ENCODE results near the gene PRICKLE3. TPM values are rescaled to one million over a fixed set of nuclear protein-coding genes. Genes with fewer than 3 reads are reported as not detected.

The PRICKLE3 gene
- total RNA-seq, 4 donors from 2014 or later = 6.2 to 15.9 (median 9.6) TPM

DNA sequence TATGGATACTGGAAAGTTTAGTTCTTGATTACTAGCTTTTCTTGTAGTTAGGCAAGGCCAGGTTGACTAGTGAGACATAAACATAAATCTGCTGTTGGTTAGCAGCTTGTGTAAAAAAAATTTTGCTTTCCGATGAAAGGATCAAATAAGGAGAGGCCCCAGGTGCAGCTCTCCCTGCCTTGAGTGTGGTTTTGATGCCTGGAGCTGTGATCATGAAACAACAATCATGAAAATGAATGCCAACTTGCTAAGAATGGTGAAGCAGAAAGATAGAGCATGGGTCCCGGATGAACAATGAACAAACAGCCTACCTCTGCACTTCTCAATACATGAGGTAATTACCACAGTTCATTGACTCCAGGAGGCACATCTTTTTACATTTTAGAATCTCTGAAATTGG, 28.2 kb upstream of the PRICKLE3 start:
- ATAC-seq = no peak
- 70 to 84% methylated on average over 2 of the region's 2 CpGs for WGBS, 2 donors (ENCODE audit: low coverage in 1 of 2)
- Histone ChIP-seq H3K27me3 (peaks cover 8% of the 10 kb centered on the region), H3K4me3 (no peak overlapping the region), H3K27ac (no peak overlapping the region), H3K36me3 (no peaks in the 10 kb centered on the region), H3K9me3 (no peaks in the 10 kb centered on the region), H3K4me1 (no peaks in the 10 kb centered on the region)
- TF ChIP-seq POLR2A (IDR thresholded peaks at IDR 0.05) (no peak), POLR2AphosphoS5 (IDR thresholded peaks at IDR 0.05) (no peak), EP300 (IDR thresholded peaks at IDR 0.05) (no peak)
- TF ChIP-seq, protein P1, sequence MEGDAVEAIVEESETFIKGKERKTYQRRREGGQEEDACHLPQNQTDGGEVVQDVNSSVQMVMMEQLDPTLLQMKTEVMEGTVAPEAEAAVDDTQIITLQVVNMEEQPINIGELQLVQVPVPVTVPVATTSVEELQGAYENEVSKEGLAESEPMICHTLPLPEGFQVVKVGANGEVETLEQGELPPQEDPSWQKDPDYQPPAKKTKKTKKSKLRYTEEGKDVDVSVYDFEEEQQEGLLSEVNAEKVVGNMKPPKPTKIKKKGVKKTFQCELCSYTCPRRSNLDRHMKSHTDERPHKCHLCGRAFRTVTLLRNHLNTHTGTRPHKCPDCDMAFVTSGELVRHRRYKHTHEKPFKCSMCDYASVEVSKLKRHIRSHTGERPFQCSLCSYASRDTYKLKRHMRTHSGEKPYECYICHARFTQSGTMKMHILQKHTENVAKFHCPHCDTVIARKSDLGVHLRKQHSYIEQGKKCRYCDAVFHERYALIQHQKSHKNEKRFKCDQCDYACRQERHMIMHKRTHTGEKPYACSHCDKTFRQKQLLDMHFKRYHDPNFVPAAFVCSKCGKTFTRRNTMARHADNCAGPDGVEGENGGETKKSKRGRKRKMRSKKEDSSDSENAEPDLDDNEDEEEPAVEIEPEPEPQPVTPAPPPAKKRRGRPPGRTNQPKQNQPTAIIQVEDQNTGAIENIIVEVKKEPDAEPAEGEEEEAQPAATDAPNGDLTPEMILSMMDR (IDR thresholded peaks at IDR 0.05) = no peak

DNA sequence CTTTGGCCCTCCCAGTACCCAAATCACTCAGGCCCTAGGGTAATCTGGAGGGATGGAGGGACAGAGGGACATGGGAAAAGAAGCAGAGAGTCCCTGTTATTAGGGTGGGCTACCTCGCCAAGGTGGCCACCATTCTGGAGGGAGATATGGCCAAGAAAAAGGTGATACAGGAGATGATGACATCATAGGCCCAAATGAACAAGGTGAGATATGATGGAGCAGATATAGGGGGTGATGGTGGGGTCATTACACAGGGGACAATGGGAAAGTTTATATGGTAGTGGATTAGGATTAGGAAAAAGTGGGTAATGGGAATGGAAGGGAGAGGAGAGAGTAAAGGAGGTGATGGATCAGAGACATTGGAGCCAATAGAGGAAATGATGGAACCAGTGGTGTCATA, 26.7 kb upstream of the PRICKLE3 start:
- no peaks in the 10 kb centered on the region for H3K9me3 ChIP-seq
- H3K27me3 ChIP-seq = peaks cover 10% of the 10 kb centered on the region
- no peak overlapping the region for H3K4me3 ChIP-seq
- H3K4me1 ChIP-seq = no peaks in the 10 kb centered on the region
- WGBS, 2 donors (ENCODE audit: low coverage in 1 of 2) = no CpG with 5 or more reads among the region's 1 CpG
- no peak for ATAC-seq
- H3K36me3 ChIP-seq = no peaks in the 10 kb centered on the region
- H3K27ac ChIP-seq = no peak overlapping the region
- TF ChIP-seq, protein P1 (IDR thresholded peaks at IDR 0.05) = no peak
- no peak for TF ChIP-seq EP300 (IDR thresholded peaks at IDR 0.05)
- no peak for TF ChIP-seq POLR2AphosphoS5 (IDR thresholded peaks at IDR 0.05)
- TF ChIP-seq POLR2A (IDR thresholded peaks at IDR 0.05) = no peak

DNA sequence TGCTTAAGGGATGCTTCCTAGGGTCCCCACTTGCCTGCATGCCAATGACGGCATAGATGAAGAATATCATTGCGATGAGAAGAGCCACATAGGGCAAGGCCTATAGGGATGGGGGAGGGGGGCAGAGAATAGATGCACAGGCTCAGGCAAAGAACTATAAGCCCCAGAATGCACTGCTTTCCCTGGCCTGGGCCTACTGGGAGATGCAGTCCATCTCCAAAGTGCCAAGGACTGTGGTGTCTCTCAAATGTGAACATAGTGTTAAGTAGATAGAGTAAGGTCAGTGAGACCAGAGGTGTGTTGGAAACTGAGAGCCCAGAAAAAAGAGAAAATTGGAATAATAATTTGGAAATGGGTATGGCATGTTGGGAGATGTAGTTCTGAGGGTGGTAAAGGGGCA, 26.0 kb upstream of the PRICKLE3 start:
- TF ChIP-seq EP300 (IDR thresholded peaks at IDR 0.05) (no peak), POLR2AphosphoS5 (IDR thresholded peaks at IDR 0.05) (no peak), POLR2A (IDR thresholded peaks at IDR 0.05) (no peak)
- TF ChIP-seq, protein P1 (IDR thresholded peaks at IDR 0.05) = no peak
- H3K9me3 ChIP-seq = no peaks in the 10 kb centered on the region
- ATAC-seq = no peak
- no peak overlapping the region for H3K4me3 ChIP-seq
- no CpG with 5 or more reads among the region's 2 CpGs for WGBS, 2 donors (ENCODE audit: low coverage in 1 of 2)
- H3K4me1 ChIP-seq = no peaks in the 10 kb centered on the region
- H3K27ac ChIP-seq = no peak overlapping the region
- peaks cover 10% of the 10 kb centered on the region for H3K27me3 ChIP-seq
- H3K36me3 ChIP-seq = no peaks in the 10 kb centered on the region

DNA sequence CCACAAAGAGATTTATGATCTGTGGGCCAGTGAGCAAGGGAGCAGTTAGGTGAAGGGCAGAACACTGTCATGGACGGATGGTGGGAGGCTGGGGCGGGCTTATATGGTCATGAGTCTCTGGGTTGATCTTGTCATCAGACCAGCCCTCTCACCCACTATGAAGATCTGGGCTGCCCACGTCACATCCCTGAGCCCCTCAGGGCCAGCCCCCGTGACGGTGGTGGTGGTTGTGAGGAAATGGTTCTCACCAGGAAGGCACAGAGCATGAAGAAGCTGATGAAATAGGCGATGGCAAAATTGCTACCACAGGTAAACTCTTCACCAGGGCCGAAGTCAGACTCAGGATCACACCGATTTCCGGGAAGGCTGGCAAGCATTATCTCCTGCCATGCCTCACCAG, 24.9 kb upstream of the PRICKLE3 start:
- no peaks in the 10 kb centered on the region for H3K9me3 ChIP-seq
- no peak for ATAC-seq
- WGBS, 2 donors (ENCODE audit: low coverage in 1 of 2) = 63% methylated on average over 2 of the region's 9 CpGs; no CpG with 5 or more reads in 1 of the 2 donors
- no peak overlapping the region for H3K27ac ChIP-seq
- no peak overlapping the region for H3K4me3 ChIP-seq
- no peaks in the 10 kb centered on the region for H3K36me3 ChIP-seq
- no peaks in the 10 kb centered on the region for H3K4me1 ChIP-seq
- TF ChIP-seq POLR2AphosphoS5 (IDR thresholded peaks at IDR 0.05) (no peak), EP300 (IDR thresholded peaks at IDR 0.05) (no peak), POLR2A (IDR thresholded peaks at IDR 0.05) (no peak)
- TF ChIP-seq, protein P1 (IDR thresholded peaks at IDR 0.05) = no peak
- peaks cover 10% of the 10 kb centered on the region for H3K27me3 ChIP-seq

DNA sequence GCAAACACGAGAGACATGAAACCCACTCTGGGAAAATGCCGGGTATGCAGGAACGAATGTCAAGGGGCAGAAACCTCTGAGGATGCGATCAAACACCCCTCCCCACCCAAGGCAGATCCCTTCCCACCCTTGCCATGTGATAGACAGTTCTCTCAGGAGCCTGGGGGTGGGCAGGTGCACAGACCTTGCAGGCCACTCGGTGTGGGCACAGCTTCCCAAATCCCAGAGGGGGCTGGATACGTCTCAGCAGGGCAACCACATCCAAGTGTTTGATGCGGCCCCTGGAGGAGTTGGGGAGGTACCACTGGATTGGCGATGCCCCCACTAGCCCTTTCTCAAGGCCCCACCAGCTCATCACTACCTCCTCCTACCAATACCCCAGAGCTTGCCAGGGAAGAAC, 24.2 kb upstream of the PRICKLE3 start:
- Histone ChIP-seq H3K27me3 (peaks cover 10% of the 10 kb centered on the region), H3K36me3 (no peaks in the 10 kb centered on the region), H3K9me3 (no peaks in the 10 kb centered on the region), H3K4me1 (no peaks in the 10 kb centered on the region), H3K27ac (no peak overlapping the region), H3K4me3 (no peak overlapping the region)
- no peak for ATAC-seq
- TF ChIP-seq, protein P1 (IDR thresholded peaks at IDR 0.05) = no peak
- TF ChIP-seq POLR2A (IDR thresholded peaks at IDR 0.05) (no peak), EP300 (IDR thresholded peaks at IDR 0.05) (no peak), POLR2AphosphoS5 (IDR thresholded peaks at IDR 0.05) (no peak)
- no CpG with 5 or more reads among the region's 8 CpGs for WGBS, 2 donors (ENCODE audit: low coverage in 1 of 2)

All from gastroesophageal sphincter (tissue), 4 donors.